Left lobe of liver (tissue), 2 donors: ENCODE data around the gene SRP14. TPM values are rescaled to one million over a fixed set of nuclear protein-coding genes. Genes with fewer than 3 reads are reported as not detected.
"Not testable (repeated sequence)": the region's sequence is repeated elsewhere in the genome, so short reads cannot be mapped to it uniquely, and the experiment has no call there.

ENCODE experiments used
- ATAC-seq: fragments of 200-7000 bp; cut with Tn5 transposase; one replicate; pipeline ENCODE4 v1.9.1; 2020; ENCODE audit warnings: mild to moderate bottlenecking, moderate library complexity
- DNase-seq: peaks from one replicate; pipeline ENCODE4 v3.0.0-alpha.2; 2020; ENCODE audit warnings: low spot score
- total RNA-seq: library from RNA; stranded (reverse); gene quantifications from one replicate; pipeline ENCODE4 v1.2.1, GENCODE V29; 2021
- donor health status: DM: no; HTN: no; CAD: no; lungs with moderate emphysema.
- donor health status: DM: no; HTN: yes; CAD: no.

The SRP14 gene
- total RNA-seq, 1 donor from 2014 or later, result 56.8 TPM

GRCh38 chr15:40052604-40053003 is 13.6 kb upstream of the SRP14 start:
- ATAC-seq (no peak), DNase-seq (no peak)

- DNase-seq, result no peak
- ATAC-seq, result no peak
Measured at GRCh38 chr15:40051616-40052415, 12.8 kb upstream of the SRP14 start.

- ATAC-seq (no peak), DNase-seq (no peak)
Measured at GRCh38 chr15:40050788-40051470, 11.9 kb upstream of the SRP14 start.

GRCh38 chr15:40048926-40049475 is 10.0 kb upstream of the SRP14 start:
- DNase-seq, result no peak
- no peak for ATAC-seq

GRCh38 chr15:40048211-40048792 is 9.3 kb upstream of the SRP14 start:
- ATAC-seq (no peak), DNase-seq (no peak)

- DNase-seq (no peak), ATAC-seq (peak; percentile 29)
Measured at GRCh38 chr15:40047415-40048210, 8.6 kb upstream of the SRP14 start.

- ATAC-seq (no peak), DNase-seq (no peak)
Measured at GRCh38 chr15:40046721-40047414, 7.9 kb upstream of the SRP14 start.

- DNase-seq (no peak), ATAC-seq (no peak)
Measured at GRCh38 chr15:40045572-40046217, 6.7 kb upstream of the SRP14 start.

- ATAC-seq, result peak; percentile 80
Measured at GRCh38 chr15:40044717-40045571, 6.0 kb upstream of the SRP14 start.

GRCh38 chr15:40043927-40044716 is 5.1 kb upstream of the SRP14 start:
- ATAC-seq, result no peak
- no peak for DNase-seq

More at GRCh38 chr15:40044717-40045571, 6.0 kb upstream of the SRP14 start:
- DNase-seq, result peak; percentile 77

- ATAC-seq (no peak), DNase-seq (no peak)
Measured at GRCh38 chr15:40042791-40043320, 3.9 kb upstream of the SRP14 start.

- DNase-seq (peak; percentile 82), ATAC-seq (peak; percentile 70)
Measured at GRCh38 chr15:40040770-40041169, 1.8 kb upstream of the SRP14 start.

GRCh38 chr15:40040293-40040635 is 1.3 kb upstream of the SRP14 start:
- peak; percentile 1 for ATAC-seq
- DNase-seq, result no peak

GRCh38 chr15:40038275-40038637 is 725 bp downstream of the SRP14 start:
- no peak for DNase-seq
- ATAC-seq, result no peak

GRCh38 chr15:40037721-40038120 is 1.3 kb downstream of the SRP14 start:
- no peak for DNase-seq
- no peak for ATAC-seq

- not testable (repeated sequence) for ATAC-seq, DNase-seq
Measured at GRCh38 chr15:40035182-40035581, 3.8 kb downstream of the SRP14 start.

- ATAC-seq, result no peak
- no peak for DNase-seq
Measured at GRCh38 chr15:40034186-40034946, 4.6 kb downstream of the SRP14 start.
